ENCODE measurements around the gene SLC16A9. TPM values are rescaled to one million over a fixed set of nuclear protein-coding genes. Genes with fewer than 3 reads are reported as not detected.

Gene SLC16A9
- total RNA-seq, 1 donor from 2014 or later, result 1.1 TPM

Other genes starting within 250 kb of the SLC16A9 start
- gene MRLN, start 43.6 kb upstream of the SLC16A9 start, total RNA-seq, result not detected
- 16.4 TPM for gene CCDC6, start 196.7 kb upstream of the SLC16A9 start, total RNA-seq

Data from left ventricle myocardium inferior (tissue), 1 donor.